AG09309 (cell line): ENCODE results near the gene TTPAL.

Experiments used
- DNase-seq: peaks from one replicate; pipeline ENCODE4 v3.0.0-alpha.2; 2010; ENCODE audit warnings: low read depth
- H3K4me3 ChIP-seq: 2 replicates; pipeline ENCODE4 v1.5.1; 2011; ENCODE audit warnings: mild to moderate bottlenecking, low read depth, low read length, moderate library complexity; ENCODE audit not compliant: control insufficient read depth
- TF ChIP-seq, protein P1 (sequence below): IDR thresholded peaks from 2 replicates; pipeline ENCODE4 v1.5.1; 2011; ENCODE audit warnings: mild to moderate bottlenecking, low read depth, low read length, inconsistent platforms; ENCODE audit not compliant: insufficient read depth, control insufficient read depth; ENCODE audit errors: missing control alignments

The TTPAL gene

DNA sequence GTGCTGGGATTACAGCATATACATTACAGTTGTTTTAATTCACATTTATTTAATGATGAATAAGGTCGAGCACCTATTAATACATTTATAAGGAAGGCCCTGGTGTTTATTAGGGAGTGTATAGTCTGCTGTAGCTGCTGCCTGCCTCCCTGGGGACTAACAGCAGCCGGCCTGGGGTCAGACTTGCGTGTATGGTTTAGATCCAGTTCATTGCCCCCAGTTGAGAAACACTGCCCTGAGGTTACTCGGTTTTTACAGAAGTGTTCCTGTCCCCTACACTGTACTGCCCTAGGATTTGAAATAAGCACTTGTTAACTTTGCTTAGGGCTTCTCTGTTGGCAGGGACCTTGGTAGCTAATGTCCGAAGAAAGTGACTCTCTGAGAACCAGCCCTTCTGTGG is 4.0 kb downstream of the TTPAL start:
- TF ChIP-seq, protein P1, sequence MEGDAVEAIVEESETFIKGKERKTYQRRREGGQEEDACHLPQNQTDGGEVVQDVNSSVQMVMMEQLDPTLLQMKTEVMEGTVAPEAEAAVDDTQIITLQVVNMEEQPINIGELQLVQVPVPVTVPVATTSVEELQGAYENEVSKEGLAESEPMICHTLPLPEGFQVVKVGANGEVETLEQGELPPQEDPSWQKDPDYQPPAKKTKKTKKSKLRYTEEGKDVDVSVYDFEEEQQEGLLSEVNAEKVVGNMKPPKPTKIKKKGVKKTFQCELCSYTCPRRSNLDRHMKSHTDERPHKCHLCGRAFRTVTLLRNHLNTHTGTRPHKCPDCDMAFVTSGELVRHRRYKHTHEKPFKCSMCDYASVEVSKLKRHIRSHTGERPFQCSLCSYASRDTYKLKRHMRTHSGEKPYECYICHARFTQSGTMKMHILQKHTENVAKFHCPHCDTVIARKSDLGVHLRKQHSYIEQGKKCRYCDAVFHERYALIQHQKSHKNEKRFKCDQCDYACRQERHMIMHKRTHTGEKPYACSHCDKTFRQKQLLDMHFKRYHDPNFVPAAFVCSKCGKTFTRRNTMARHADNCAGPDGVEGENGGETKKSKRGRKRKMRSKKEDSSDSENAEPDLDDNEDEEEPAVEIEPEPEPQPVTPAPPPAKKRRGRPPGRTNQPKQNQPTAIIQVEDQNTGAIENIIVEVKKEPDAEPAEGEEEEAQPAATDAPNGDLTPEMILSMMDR: no peak
- no peak for DNase-seq
- no peak overlapping the region for H3K4me3 ChIP-seq

DNA sequence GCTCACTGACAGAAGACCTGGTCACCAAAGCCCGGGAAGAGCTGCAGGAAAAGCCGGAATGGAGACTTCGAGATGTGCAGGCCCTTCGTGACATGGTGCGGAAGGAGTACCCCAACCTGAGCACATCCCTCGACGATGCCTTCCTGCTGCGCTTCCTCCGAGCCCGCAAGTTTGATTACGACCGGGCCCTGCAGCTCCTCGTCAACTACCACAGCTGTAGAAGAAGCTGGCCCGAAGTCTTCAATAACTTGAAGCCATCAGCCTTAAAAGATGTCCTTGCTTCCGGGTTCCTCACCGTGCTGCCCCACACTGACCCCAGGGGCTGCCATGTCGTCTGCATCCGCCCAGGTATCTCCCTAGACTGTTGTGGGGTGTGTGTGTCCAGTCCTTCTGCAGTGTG is 4.4 kb downstream of the TTPAL start:
- H3K4me3 ChIP-seq: no peak overlapping the region
- DNase-seq: no peak
- TF ChIP-seq, protein P1: no peak

DNA sequence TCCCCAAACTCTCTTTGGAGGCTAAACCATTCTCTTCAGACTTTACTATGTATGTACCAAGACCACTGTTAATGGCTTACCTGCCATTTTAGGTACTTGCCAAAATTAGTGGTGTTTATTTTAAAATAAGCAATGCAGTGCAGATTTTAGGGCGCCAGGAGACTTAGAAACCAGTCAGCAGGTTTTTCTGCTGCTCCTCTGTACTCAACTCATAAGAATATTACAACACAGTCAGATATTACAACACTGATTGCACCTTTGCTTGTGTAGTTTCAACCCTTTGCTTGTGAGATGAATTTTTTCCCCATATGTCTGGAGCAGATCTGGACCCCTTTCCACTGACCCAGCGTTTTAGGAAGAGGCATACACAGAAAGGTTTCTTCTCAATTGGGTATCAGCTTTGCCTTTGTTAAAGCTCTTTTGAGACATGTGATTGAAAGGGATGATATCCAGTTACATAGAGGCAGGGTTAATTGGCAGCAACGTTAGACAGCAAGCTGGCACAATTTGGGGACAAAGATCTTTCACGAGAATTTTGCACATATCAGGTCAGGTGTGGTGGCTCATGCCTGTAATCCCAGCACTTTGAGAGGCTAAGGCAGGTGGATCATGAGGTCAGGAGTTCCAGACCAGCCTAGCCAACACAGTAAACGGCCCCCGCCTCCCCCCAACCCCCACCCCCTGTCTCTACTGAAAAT is 6.2 kb downstream of the TTPAL start:
- H3K4me3 ChIP-seq: no peak overlapping the region
- no peak for DNase-seq
- TF ChIP-seq, protein P1: no peak

DNA sequence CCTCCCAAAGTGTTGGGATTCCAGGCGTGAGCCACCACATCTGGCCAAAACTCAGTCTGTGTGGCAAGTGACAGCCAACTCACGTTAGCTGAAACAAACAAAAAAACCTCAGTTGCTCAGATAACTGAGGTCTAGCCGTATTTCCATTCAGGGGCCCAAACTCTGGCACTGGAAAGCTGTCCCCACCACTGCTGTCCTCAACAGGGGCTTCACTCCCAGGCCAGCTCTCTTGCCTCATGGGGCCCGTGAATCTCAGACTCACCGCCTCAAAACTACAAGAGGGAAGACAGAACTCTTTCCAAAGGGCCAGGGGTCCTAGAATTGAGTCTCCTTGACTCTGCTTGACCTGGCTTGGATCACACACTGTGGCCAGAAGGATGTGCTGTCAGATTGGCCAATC is 7.4 kb downstream of the TTPAL start:
- TF ChIP-seq, protein P1: no peak
- H3K4me3 ChIP-seq: no peak overlapping the region
- no peak for DNase-seq

DNA sequence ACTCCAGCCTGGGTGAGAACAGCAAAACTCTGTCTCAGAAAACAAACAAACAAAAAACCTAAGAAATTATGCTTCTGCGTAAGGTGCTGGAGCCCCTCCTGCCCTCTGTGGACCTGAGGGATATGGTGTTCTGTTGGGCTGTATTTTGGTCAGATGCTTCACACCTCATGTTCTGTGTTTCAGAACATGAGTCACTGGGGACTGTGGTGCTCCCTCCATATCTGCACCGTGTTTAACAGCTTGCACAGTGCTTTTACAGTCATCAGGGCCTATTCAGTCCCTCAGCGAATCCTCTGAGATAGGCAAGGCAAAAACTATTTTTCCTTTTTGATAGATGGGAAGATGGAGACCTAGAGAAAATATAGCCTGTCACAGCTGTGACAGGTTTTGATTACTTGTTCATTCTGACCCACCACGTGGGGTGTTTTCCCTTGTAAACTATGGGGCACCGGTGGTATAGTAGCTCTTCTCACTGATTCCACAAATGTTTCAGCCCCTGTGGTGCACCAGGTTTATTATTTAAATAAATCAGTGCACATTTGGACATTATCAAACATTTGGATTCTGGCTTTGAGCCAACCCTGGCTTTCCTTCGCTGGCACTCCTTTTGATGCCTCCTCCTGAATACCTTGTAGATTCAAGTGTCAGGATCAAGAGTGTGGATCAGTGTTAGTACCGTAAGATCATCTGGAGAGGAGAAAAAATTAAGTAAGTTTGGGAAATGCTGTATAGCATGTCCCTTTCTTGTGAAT is 9.6 kb downstream of the TTPAL start:
- H3K4me3 ChIP-seq: no peak overlapping the region
- DNase-seq: no peak
- TF ChIP-seq, protein P1: no peak

DNA sequence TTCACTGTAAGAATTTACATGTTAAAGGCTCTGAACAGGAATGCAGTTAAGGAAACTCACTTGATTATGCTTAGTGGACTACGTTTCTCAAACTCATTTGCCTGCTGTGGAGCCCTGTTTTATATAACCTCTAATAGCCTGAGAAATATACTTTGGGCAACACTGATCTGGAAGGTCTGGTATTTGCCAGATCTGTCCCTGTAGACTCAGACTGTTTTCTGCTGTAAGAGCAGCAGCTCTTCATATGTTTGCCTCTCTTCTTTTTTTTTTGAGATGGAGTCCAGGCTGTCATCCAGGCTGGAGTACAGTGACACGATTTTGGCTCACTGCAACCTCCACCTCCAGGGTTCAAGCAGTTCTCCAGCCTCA is 10.1 kb downstream of the TTPAL start:
- TF ChIP-seq, protein P1: no peak
- no peak for DNase-seq
- H3K4me3 ChIP-seq: no peak overlapping the region
